ENCODE results near the gene PTPRS.
A peak's percentile ranks its signal among the peaks of the same experiment; 100 is the strongest.
"Not testable (repeated sequence)": the region's sequence is repeated elsewhere in the genome, so short reads cannot be mapped to it uniquely, and the experiment has no call there.

PTPRS gene

GRCh38 chr19:5372572-5373200 is 32.1 kb upstream of the PTPRS start:
- H3K4me3 ChIP-seq (ENCODE audit: low read depth, low read length): no peak overlapping the region
- TF ChIP-seq CTCF (IDR thresholded peaks at IDR 0.05; ENCODE audit: low read depth, low read length): no peak
- no peak for DNase-seq (ENCODE audit: low read depth, low spot score)
- in situ Hi-C loops (cut with HindIII; ENCODE audit: low sequenced_read_pairs): no loop called here

GRCh38 chr19:5369962-5370367 is 29.4 kb upstream of the PTPRS start:
- DNase-seq (ENCODE audit: low read depth, low spot score): peak; percentile 16
- in situ Hi-C loops (cut with HindIII; ENCODE audit: low sequenced_read_pairs): no loop called here
- TF ChIP-seq CTCF (IDR thresholded peaks at IDR 0.05; ENCODE audit: low read depth, low read length): peak; percentile 77
- H3K4me3 ChIP-seq (ENCODE audit: low read depth, low read length): no peak overlapping the region

- DNase-seq (ENCODE audit: low read depth, low spot score): no peak
- in situ Hi-C loops (cut with HindIII; ENCODE audit: low sequenced_read_pairs): no loop called here
- H3K4me3 ChIP-seq (ENCODE audit: low read depth, low read length): no peak overlapping the region
- no peak for TF ChIP-seq CTCF (IDR thresholded peaks at IDR 0.05; ENCODE audit: low read depth, low read length)
Measured at GRCh38 chr19:5369304-5369703, 28.7 kb upstream of the PTPRS start.

GRCh38 chr19:5367530-5368133 is 27.0 kb upstream of the PTPRS start:
- in situ Hi-C loops (cut with HindIII; ENCODE audit: low sequenced_read_pairs): no loop called here
- DNase-seq (ENCODE audit: low read depth, low spot score): no peak
- no peak for TF ChIP-seq CTCF (IDR thresholded peaks at IDR 0.05; ENCODE audit: low read depth, low read length)
- H3K4me3 ChIP-seq (ENCODE audit: low read depth, low read length): no peak overlapping the region

- H3K4me3 ChIP-seq (ENCODE audit: low read depth, low read length): no peak overlapping the region
- DNase-seq (ENCODE audit: low read depth, low spot score): no peak
- TF ChIP-seq CTCF (IDR thresholded peaks at IDR 0.05; ENCODE audit: low read depth, low read length): no peak
- in situ Hi-C loops (cut with HindIII; ENCODE audit: low sequenced_read_pairs): no loop called here
Measured at GRCh38 chr19:5365905-5366304, 25.3 kb upstream of the PTPRS start.

- no peak for TF ChIP-seq CTCF (IDR thresholded peaks at IDR 0.05; ENCODE audit: low read depth, low read length)
- no peak overlapping the region for H3K4me3 ChIP-seq (ENCODE audit: low read depth, low read length)
- in situ Hi-C loops (cut with HindIII; ENCODE audit: low sequenced_read_pairs): no loop called here
- no peak for DNase-seq (ENCODE audit: low read depth, low spot score)
Measured at GRCh38 chr19:5364674-5365073, 24.1 kb upstream of the PTPRS start.

- in situ Hi-C loops (cut with HindIII; ENCODE audit: low sequenced_read_pairs); DNase-seq (ENCODE audit: low read depth, low spot score); H3K4me3 ChIP-seq (ENCODE audit: low read depth, low read length): not testable (repeated sequence)
Measured at GRCh38 chr19:5361839-5362238, 21.2 kb upstream of the PTPRS start.

Measured in astrocyte of the spinal cord (primary cell).